ENCODE data around the gene WDR20.
A peak's percentile ranks its signal among the peaks of the same experiment; 100 is the strongest.

WDR20 gene

DNA sequence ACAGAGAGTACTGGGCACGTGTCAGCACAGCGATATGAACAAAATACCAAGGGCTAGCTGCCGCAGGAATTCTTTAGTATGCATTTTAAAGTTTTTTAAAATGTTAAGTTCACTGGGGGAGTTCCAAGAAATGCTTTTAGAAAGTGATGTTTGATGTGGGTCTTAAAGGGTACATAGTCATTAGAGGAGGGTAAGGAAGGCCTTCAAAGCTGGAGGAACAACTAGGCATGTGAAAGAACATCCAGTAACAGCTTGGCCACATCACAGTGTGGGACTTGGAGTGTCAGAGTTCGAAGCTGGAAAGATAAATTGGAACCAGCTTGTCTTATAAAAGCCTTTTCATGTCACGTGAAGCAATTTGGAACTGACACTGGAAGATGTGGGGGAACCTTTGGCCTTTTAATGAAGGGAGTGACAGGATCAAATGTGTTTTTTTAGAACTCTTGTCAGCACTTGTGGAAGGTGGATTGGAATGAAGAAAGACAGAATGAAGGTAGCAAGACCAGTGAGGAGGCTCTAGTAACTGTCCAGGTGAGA is 57.7 kb downstream of the WDR20 start:
- no peak for DNase-seq (ENCODE audit: low spot score)

- peak; percentile 36 for DNase-seq (ENCODE audit: low spot score)
Observed at GRCh38 chr14:102200690-102201352, 61.1 kb downstream of the WDR20 start.

GRCh38 chr14:102201353-102201738 is 61.6 kb downstream of the WDR20 start:
- DNase-seq (ENCODE audit: low spot score): peak; percentile 49

DNA sequence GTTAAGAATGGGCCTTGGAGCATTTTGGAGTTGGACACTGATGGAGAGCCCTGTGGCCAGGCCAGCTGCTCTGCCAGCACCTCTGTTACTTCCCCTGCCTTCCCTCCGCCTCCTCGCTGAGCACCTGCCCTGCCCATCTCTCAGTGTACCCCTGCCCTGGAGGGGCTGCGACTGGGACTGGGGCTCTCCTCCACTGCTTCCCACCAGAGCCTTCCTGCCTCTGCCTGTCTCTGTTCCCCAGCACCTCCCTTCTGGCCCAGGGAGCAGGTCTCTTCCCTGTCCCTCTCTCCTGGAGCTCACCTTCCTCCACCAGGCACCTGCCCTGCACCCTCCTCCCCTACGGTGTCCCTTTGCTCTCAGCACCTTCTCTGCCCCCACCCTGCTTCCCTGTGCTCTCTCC is 62.1 kb downstream of the WDR20 start:
- no peak for DNase-seq (ENCODE audit: low spot score)

- DNase-seq (ENCODE audit: low spot score): no peak
Observed at GRCh38 chr14:102202944-102203343, 63.2 kb downstream of the WDR20 start.

GRCh38 chr14:102203382-102203781 is 63.7 kb downstream of the WDR20 start:
- no peak for DNase-seq (ENCODE audit: low spot score)

- no peak for DNase-seq (ENCODE audit: low spot score)
Observed at GRCh38 chr14:102205560-102205959, 65.9 kb downstream of the WDR20 start.

- DNase-seq (ENCODE audit: low spot score): no peak
Observed at GRCh38 chr14:102206918-102207317, 67.2 kb downstream of the WDR20 start.

DNA sequence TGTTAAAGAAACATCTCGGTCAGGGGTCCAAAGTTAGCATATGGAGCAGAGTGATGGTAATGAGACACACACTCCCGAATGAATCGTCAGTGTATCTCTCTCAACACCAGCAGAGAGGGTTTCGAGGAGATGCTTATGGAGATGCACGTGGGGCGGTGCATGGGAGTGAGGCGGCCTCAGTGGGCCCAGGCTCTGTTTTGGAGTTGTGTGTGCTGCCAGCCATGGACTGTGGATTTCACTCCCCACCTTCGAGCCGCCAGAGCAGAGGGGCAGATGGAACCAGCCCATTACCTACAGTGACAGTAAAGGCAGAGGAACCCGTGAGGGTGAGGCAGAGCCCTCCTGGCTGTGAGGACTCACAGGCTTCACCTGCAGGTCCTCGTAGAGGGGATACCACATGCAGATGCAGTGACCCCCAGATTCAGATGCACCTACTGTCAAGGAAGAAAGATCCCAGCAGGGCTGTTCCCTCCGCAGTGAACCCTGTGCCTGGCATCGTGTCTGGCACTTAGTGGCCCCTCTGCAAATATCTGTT is 68.2 kb downstream of the WDR20 start:
- no peak for DNase-seq (ENCODE audit: low spot score)

DNA sequence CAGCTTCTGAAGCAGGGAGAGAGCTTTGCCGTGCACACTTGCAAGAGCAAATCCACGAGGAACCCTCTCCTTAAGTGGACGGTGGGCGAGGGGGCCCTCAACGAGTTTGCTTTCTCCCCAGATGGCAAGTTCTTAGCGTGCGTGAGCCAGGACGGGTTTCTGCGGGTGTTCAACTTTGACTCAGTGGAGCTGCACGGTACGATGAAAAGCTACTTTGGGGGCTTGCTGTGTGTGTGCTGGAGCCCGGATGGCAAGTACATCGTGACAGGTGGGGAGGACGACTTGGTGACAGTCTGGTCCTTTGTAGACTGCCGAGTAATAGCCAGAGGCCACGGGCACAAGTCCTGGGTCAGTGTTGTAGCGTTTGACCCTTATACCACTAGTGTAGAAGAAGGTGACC is 69.0 kb downstream of the WDR20 start:
- no peak for DNase-seq (ENCODE audit: low spot score)

DNA sequence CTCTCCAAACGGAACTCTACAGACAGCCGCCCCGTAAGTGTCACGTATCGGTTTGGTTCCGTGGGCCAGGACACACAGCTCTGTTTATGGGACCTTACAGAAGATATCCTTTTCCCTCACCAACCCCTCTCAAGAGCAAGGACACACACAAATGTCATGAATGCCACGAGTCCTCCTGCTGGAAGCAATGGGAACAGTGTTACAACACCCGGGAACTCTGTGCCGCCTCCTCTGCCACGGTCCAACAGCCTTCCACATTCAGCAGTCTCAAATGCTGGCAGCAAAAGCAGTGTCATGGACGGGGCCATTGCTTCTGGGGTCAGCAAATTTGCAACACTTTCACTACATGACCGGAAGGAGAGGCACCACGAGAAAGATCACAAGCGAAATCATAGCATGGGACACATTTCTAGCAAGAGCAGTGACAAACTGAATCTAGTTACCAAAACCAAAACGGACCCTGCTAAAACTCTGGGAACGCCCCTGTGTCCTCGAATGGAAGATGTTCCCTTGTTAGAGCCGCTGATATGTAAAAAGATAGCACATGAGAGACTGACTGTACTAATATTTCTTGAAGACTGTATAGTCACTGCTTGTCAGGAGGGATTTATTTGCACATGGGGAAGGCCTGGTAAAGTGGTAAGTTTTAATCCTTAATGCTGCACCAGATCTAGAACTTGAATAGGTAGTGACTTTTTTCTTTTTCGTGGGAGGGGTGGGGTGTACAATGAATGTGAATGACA is 69.7 kb downstream of the WDR20 start:
- no peak for DNase-seq (ENCODE audit: low spot score)

DNA sequence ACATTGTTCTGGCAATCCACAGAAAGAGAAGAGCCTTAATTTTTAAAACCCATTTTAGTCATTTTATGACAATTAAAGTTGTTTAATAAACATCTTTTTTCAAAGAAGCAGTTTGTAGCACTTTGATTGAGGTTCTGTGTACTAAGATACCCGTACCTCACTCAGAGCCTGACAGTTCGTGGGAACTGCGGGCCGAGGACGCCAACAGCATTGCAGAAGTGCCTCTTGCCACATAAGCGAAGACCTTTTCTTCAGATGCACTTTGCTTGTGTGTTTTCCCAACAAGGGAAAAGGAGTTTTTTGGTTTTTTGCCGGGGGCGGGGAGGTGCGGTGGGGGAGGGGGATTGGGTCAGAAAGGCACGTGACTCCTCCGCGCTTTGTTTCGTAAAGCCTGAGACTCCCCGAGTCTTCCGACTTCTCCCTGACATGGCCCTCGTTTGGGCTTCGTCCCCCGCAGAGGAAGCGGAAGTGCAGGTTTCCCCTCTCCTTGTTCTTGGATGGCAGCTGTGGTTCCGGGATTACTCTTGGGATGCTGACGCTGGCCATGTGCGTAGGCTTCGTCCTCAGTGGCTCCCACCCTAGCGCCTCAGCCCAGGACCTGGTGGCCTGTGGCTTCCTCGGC is 70.8 kb downstream of the WDR20 start:
- DNase-seq (ENCODE audit: low spot score): no peak

- no peak for DNase-seq (ENCODE audit: low spot score)
Observed at GRCh38 chr14:102211240-102211639, 71.5 kb downstream of the WDR20 start.

DNA sequence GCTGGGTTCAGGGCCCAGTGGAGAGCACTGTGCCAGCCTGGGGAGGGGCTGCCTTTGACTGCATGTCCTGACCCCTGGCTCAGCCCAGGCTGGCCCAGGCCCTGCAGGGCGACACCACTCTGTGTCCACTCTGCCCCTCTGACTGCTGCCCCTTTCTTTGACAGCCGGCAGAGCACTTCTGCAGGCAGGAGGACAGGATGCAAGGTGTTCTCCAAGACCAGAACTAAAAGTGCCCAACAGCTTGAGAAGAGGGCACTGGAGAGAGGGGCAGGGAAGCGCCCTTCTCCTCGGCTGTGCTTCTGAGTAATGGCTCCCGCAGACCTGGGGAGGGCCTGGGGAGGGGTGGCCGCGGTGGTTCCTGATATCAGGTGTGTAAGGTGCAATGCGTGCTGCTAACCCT is 72.7 kb downstream of the WDR20 start:
- DNase-seq (ENCODE audit: low spot score): no peak

- DNase-seq (ENCODE audit: low spot score): no peak
Observed at GRCh38 chr14:102212845-102213244, 73.1 kb downstream of the WDR20 start.

GRCh38 chr14:102213470-102213869 is 73.8 kb downstream of the WDR20 start:
- DNase-seq (ENCODE audit: low spot score): no peak

GRCh38 chr14:102213984-102214658 is 74.4 kb downstream of the WDR20 start:
- no peak for DNase-seq (ENCODE audit: low spot score)

DNA sequence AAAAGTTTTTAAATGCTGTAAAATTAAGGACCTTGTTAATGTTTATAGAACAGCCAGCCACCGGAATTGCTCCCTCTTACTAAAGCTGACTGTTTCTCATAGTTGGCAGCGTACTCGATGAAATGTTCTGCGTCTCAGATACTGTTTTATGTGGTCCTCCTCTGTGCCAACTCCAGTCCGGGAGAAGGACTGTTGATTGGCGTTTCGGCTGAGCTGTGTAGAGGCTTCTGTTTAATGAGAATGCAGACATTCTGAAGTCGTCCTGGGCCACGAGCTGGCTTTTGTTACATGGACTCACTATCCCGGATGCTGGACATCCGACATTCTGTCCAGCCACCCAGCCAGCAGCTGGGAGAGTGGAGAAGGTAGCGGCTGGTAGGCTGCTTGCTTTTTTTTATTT is 75.4 kb downstream of the WDR20 start:
- DNase-seq (ENCODE audit: low spot score): no peak

- no peak for DNase-seq (ENCODE audit: low spot score)
Observed at GRCh38 chr14:102215576-102216250, 76.0 kb downstream of the WDR20 start.

DNA sequence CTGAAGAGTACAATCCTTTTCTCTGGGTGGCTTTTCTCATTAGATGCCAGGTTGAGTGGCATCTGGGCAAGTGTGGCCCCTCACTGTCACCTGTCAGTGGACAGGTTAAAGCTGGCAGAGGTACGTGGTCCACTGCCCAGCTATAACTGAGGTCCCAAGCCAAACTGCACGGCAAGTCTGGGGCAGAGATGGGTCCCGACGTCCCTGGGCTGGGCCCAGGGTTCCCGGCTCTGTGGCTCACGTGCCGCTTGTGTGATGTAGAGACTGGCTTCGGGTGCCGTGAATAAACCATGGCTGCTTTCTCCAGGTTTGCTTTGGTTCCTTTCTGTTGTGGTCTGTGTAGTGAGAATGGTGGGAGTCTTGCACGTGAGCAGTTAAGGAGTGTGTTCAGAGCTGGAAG is 77.7 kb downstream of the WDR20 start:
- DNase-seq (ENCODE audit: low spot score): no peak

DNA sequence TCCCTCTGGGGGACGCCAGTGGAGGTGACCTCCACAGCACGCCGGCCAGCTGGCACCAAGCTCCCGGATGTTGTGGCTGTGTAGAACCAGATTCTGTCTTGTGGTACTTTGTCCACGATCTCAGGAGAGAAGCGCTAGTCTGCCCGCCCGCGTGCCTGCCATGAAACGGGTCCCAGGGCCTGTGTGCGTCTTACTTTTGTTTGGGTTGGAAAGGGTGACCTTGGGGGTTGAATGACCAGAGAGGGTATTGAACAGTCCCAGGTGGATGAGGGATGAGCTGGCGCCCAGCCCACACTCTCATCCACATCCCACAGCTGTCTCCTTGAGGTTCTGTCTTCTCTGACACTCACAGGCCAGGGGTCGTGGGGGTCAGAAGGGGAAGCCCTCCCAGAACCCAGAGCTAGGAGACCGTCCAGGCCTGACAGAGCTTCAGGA is 78.3 kb downstream of the WDR20 start:
- DNase-seq (ENCODE audit: low spot score): no peak

GRCh38 chr14:102218688-102219087 is 79.0 kb downstream of the WDR20 start:
- no peak for DNase-seq (ENCODE audit: low spot score)

Measured in activated CD4-positive, alpha-beta T cell treated with anti-CD3 and anti-CD28 coated beads, Interleukin-2, Interleukin-4, amounts not matched to agents 100 ng/mL and 50 ng/mL, durations not matched to agents 16 hours and 8 hours (primary cell).